Measurements from ENCODE around the gene ADNP2.

- TF ChIP-seq CTCF (IDR thresholded peaks at IDR 0.05; ENCODE audit: low read length) = no peak
- TF ChIP-seq EZH2 (IDR thresholded peaks at IDR 0.05; ENCODE audit: borderline replicate concordance, low read length) = no peak
Measured at GRCh38 chr18:80065705-80066104, 43.4 kb upstream of the ADNP2 start.
